Duodenal mucosa (tissue), 2 donors: ENCODE measurements around the gene MID1.
A peak's percentile ranks its signal among the peaks of the same experiment; 100 is the strongest.

Source experiments
- H3K27ac ChIP-seq: one replicate; pipeline ENCODE4 v1.7.0; 2013; ENCODE audit warnings: low read depth, low read length
- H3K27me3 ChIP-seq, 2 donors: one replicate each; pipeline ENCODE4 v1.7.0; 2013; ENCODE audit warnings: low read length in 2 of 2, control low read depth in 1 of 2; ENCODE audit not compliant: insufficient read depth in 2 of 2, control insufficient read depth in 1 of 2
- H3K36me3 ChIP-seq, 2 donors: one replicate each; pipeline ENCODE4 v1.7.0; 2013; ENCODE audit warnings: low read length in 2 of 2, control low read depth in 1 of 2; ENCODE audit not compliant: insufficient read depth in 2 of 2, control insufficient read depth in 1 of 2
- H3K4me1 ChIP-seq, 2 donors: one replicate each; pipeline ENCODE4 v1.7.0; 2013; ENCODE audit warnings: low read length in 2 of 2, control low read depth in 1 of 2; ENCODE audit not compliant: insufficient read depth in 2 of 2, control insufficient read depth in 1 of 2
- H3K4me3 ChIP-seq, 2 donors: one replicate each; pipeline ENCODE4 v1.7.0; 2013; ENCODE audit warnings: low read length in 2 of 2, low read depth in 1 of 2
- H3K9ac ChIP-seq, 2 donors: one replicate each; pipeline ENCODE4 v1.7.0; 2013; ENCODE audit warnings: low read length in 2 of 2, low read depth in 1 of 2
- H3K9me3 ChIP-seq, 2 donors: one replicate each; pipeline ENCODE4 v1.7.0; 2013; ENCODE audit warnings: low read length in 2 of 2, control low read depth in 1 of 2; ENCODE audit not compliant: control insufficient read depth in 1 of 2

MID1 gene

GRCh38 chrX:10618961-10619360, 1.4 kb downstream of the MID1 start:
- no peak overlapping the region for H3K27ac ChIP-seq
- no peaks in the 10 kb centered on the region for H3K36me3 ChIP-seq
- H3K4me3 ChIP-seq: peak overlapping the region; percentile 74 to 79
- no peaks in the 10 kb centered on the region for H3K9me3 ChIP-seq
- no peaks in the 10 kb centered on the region for H3K27me3 ChIP-seq
- H3K9ac ChIP-seq: peak overlapping the region; percentile 43 to 54
- peaks cover 0 to 11% of the 10 kb centered on the region in 2 donors for H3K4me1 ChIP-seq

GRCh38 chrX:10617999-10618351, 2.4 kb downstream of the MID1 start:
- H3K4me1 ChIP-seq: peaks cover 0 to 11% of the 10 kb centered on the region in 2 donors
- H3K27ac ChIP-seq: no peak overlapping the region
- peak overlapping the region; percentile 74 to 79 for H3K4me3 ChIP-seq
- no peaks in the 10 kb centered on the region for H3K36me3 ChIP-seq
- no peaks in the 10 kb centered on the region for H3K27me3 ChIP-seq
- H3K9me3 ChIP-seq: no peaks in the 10 kb centered on the region
- peak overlapping the region in 1 of 2 donors; percentile 54 for H3K9ac ChIP-seq

GRCh38 chrX:10617186-10617998, 3.0 kb downstream of the MID1 start:
- H3K9ac ChIP-seq: peak overlapping the region in 1 of 2 donors; percentile 54
- H3K4me3 ChIP-seq: peak overlapping the region; percentile 74 to 79
- H3K4me1 ChIP-seq: peaks cover 0 to 11% of the 10 kb centered on the region in 2 donors
- no peak overlapping the region for H3K27ac ChIP-seq
- no peaks in the 10 kb centered on the region for H3K9me3 ChIP-seq
- H3K27me3 ChIP-seq: no peaks in the 10 kb centered on the region
- no peaks in the 10 kb centered on the region for H3K36me3 ChIP-seq

GRCh38 chrX:10615931-10616774, 4.2 kb downstream of the MID1 start:
- Histone ChIP-seq H3K27me3 (no peaks in the 10 kb centered on the region), H3K27ac (no peak overlapping the region), H3K9ac (no peak overlapping the region), H3K4me3 (peak overlapping the region in 1 of 2 donors; percentile 22), H3K4me1 (peaks cover 0 to 17% of the 10 kb centered on the region in 2 donors), H3K36me3 (no peaks in the 10 kb centered on the region), H3K9me3 (no peaks in the 10 kb centered on the region)

- no peaks in the 10 kb centered on the region for H3K36me3 ChIP-seq
- no peaks in the 10 kb centered on the region for H3K27me3 ChIP-seq
- H3K4me1 ChIP-seq: peaks cover 0 to 26% of the 10 kb centered on the region in 2 donors
- no peak overlapping the region for H3K9ac ChIP-seq
- no peak overlapping the region for H3K27ac ChIP-seq
- no peaks in the 10 kb centered on the region for H3K9me3 ChIP-seq
- no peak overlapping the region for H3K4me3 ChIP-seq
Measured at GRCh38 chrX:10612215-10612614, 8.2 kb downstream of the MID1 start.

GRCh38 chrX:10611441-10612090, 8.8 kb downstream of the MID1 start:
- H3K9ac ChIP-seq: no peak overlapping the region
- no peak overlapping the region for H3K27ac ChIP-seq
- H3K4me3 ChIP-seq: no peak overlapping the region
- no peaks in the 10 kb centered on the region for H3K9me3 ChIP-seq
- no peaks in the 10 kb centered on the region for H3K27me3 ChIP-seq
- peaks cover 0 to 19% of the 10 kb centered on the region in 2 donors for H3K4me1 ChIP-seq
- no peaks in the 10 kb centered on the region for H3K36me3 ChIP-seq

- no peak overlapping the region for H3K9ac ChIP-seq
- no peak overlapping the region for H3K27ac ChIP-seq
- H3K27me3 ChIP-seq: no peaks in the 10 kb centered on the region
- no peaks in the 10 kb centered on the region for H3K36me3 ChIP-seq
- peaks cover 0 to 17% of the 10 kb centered on the region in 2 donors for H3K4me1 ChIP-seq
- no peak overlapping the region for H3K4me3 ChIP-seq
- no peaks in the 10 kb centered on the region for H3K9me3 ChIP-seq
Measured at GRCh38 chrX:10608099-10608498, 12.3 kb downstream of the MID1 start.

- Histone ChIP-seq H3K27me3 (no peaks in the 10 kb centered on the region), H3K27ac (no peak overlapping the region), H3K4me3 (no peak overlapping the region), H3K36me3 (no peaks in the 10 kb centered on the region), H3K9ac (no peak overlapping the region), H3K4me1 (peaks cover 3 to 19% of the 10 kb centered on the region in 2 donors), H3K9me3 (no peaks in the 10 kb centered on the region)
Measured at GRCh38 chrX:10607233-10607632, 13.2 kb downstream of the MID1 start.

- Histone ChIP-seq H3K36me3 (no peaks in the 10 kb centered on the region), H3K9me3 (no peaks in the 10 kb centered on the region), H3K27ac (no peak overlapping the region), H3K4me3 (no peak overlapping the region), H3K4me1 (peaks cover 3% of the 10 kb centered on the region in 2 donors), H3K9ac (no peak overlapping the region), H3K27me3 (no peaks in the 10 kb centered on the region)
Measured at GRCh38 chrX:10603612-10604011, 16.8 kb downstream of the MID1 start.

- Histone ChIP-seq H3K27me3 (no peaks in the 10 kb centered on the region), H3K27ac (no peak overlapping the region)
Measured at GRCh38 chrX:10602646-10603045, 17.7 kb downstream of the MID1 start.

More at GRCh38 chrX:10602646-10603045, 17.7 kb downstream of the MID1 start:
- Histone ChIP-seq H3K4me3 (no peak overlapping the region), H3K36me3 (no peaks in the 10 kb centered on the region), H3K9me3 (no peaks in the 10 kb centered on the region), H3K4me1 (peaks cover 3% of the 10 kb centered on the region in 2 donors), H3K9ac (no peak overlapping the region)
